K562 (cell line): ENCODE measurements around the gene SYT14. TPM values are rescaled to one million over a fixed set of nuclear protein-coding genes. Genes with fewer than 3 reads are reported as not detected.

Source experiments
- ATAC-seq: fragments of 200-7000 bp; cut with Tn5 transposase; 3 replicates; pipeline ENCODE4 v1.9.1; 2020; ENCODE audit warnings: moderate library complexity
- BruUV-seq: library from RNA; stranded (reverse); fragments of 400-500 nt; replicated peaks from 2 replicates; lab custom pipeline; 2021; lab: Mats Ljungman, UMichigan
- CTCF ChIA-PET: fragments of 300-600 bp; formaldehyde crosslinking; extraction: SDS; loops from one replicate; lab custom pipeline; 2021; ENCODE audit warnings: low intra/inter-chr PET ratio; lab: Yijun Ruan, JAX
- POLR2A ChIA-PET: fragments of 300-600, 350-650 bp; sonication (Branson Sonifier 250); formaldehyde crosslinking; extraction: SDS; loops from one replicate; lab custom pipeline; 2021; ENCODE audit warnings: antibody characterized with exemption, inconsistent platforms; lab: Yijun Ruan, JAX
- DNase-seq, 4 experiments: peaks; one replicate each; pipeline versions ENCODE4 v3.0.0 to v3.0.0-alpha.2; 2011 to 2018; ENCODE audit warnings: low spot score in 3 of 4, mixed read lengths in 3 of 4; ENCODE audit errors: extremely low read depth in 1 of 4
- FAIRE-seq: peaks from 2 replicates; lab custom pipeline; 2011; peaks lifted over from hg19 to GRCh38; lab: Jason Lieb, UNC
- H2AFZ ChIP-seq: 2 replicates; pipeline ENCODE4 v1.6.0; 2011; ENCODE audit warnings: low read depth, low read length, control low read depth, inconsistent platforms
- H3K27ac ChIP-seq: fragments of 200-600 bp; 3 replicates; pipeline ENCODE4 v1.8.0; 2011; ENCODE audit warnings: low read depth, mild to moderate bottlenecking, control low read depth, inconsistent platforms, low read length, moderate library complexity, mixed read lengths; ENCODE audit errors: extremely low read depth
- H3K27me3 ChIP-seq, 2 experiments: fragments of 300-600 bp in 1 of 2; 2 replicates in 1 of 2; 3 replicates in 1 of 2; pipeline versions ENCODE4 v1.6.0 to v1.8.0; 2011; ENCODE audit warnings: inconsistent platforms in 2 of 2, low read length in 2 of 2, mild to moderate bottlenecking in 1 of 2, mixed read lengths in 1 of 2, moderate library complexity in 1 of 2; ENCODE audit not compliant: control insufficient read depth in 2 of 2, insufficient read depth in 2 of 2
- H3K36me3 ChIP-seq: fragments of 300-600 bp; 3 replicates; pipeline ENCODE4 v1.8.0; 2011; ENCODE audit warnings: mild to moderate bottlenecking, low read length, inconsistent platforms; ENCODE audit not compliant: control insufficient read depth, insufficient read depth
- H3K4me1 ChIP-seq, 2 experiments: fragments of 200-600 bp in 1 of 2; replicated peaks in 1 of 2; 2 replicates in 1 of 2; 3 replicates in 1 of 2; pipeline versions ENCODE4 v1.5.1 to v1.8.0; 2011; ENCODE audit warnings: inconsistent platforms in 2 of 2, low read length in 2 of 2, mild to moderate bottlenecking in 1 of 2, mixed read lengths in 1 of 2, moderate library complexity in 1 of 2; ENCODE audit not compliant: control insufficient read depth in 2 of 2, insufficient read depth in 2 of 2
- H3K4me2 ChIP-seq: 2 replicates; pipeline ENCODE4 v1.6.1; 2011; ENCODE audit warnings: low read length, control low read depth, inconsistent platforms, mixed read lengths; ENCODE audit not compliant: insufficient read depth
- H3K4me3 ChIP-seq: fragments of 200-600 bp; sonication (generic), shearing (Covaris generic); 2 replicates; pipeline ENCODE4 v1.5.1; 2016; ENCODE audit warnings: control low read depth, inconsistent platforms
- H3K79me2 ChIP-seq: fragments of 200-600 bp; 3 replicates; pipeline ENCODE4 v1.8.0; 2011; ENCODE audit warnings: low read length, inconsistent platforms; ENCODE audit not compliant: control insufficient read depth, insufficient read depth
- H3K9ac ChIP-seq, 2 experiments: 2 replicates each; pipeline versions ENCODE4 v1.6.0 to v1.6.1; 2011; ENCODE audit warnings: low read depth in 2 of 2, low read length in 2 of 2, control low read depth in 1 of 2, inconsistent platforms in 1 of 2, mild to moderate bottlenecking in 1 of 2, mixed read lengths in 1 of 2; ENCODE audit not compliant: insufficient read depth in 1 of 2
- H3K9me1 ChIP-seq: one replicate; pipeline ENCODE4 v1.6.0; 2011; ENCODE audit warnings: inconsistent platforms, mild to moderate bottlenecking, low read length, moderate library complexity; ENCODE audit not compliant: control insufficient read depth, insufficient read depth
- H3K9me3 ChIP-seq: replicated peaks from 2 replicates; pipeline ENCODE4 v1.5.1; 2011; ENCODE audit warnings: low read depth, low read length, inconsistent platforms; ENCODE audit not compliant: control insufficient read depth, insufficient read depth
- H4K20me1 ChIP-seq: replicated peaks from 2 replicates; pipeline ENCODE4 v1.6.1; 2011; ENCODE audit warnings: low read length, inconsistent platforms, mixed read lengths; ENCODE audit not compliant: control insufficient read depth, insufficient read depth
- CBFB ChIP-seq: sonication (generic); formaldehyde crosslinking; IDR thresholded peaks from 2 replicates; pipeline ENCODE4 v1.4.0; 2020; ENCODE audit warnings: mild to moderate bottlenecking, missing genetic modification reagents
- E2F3 ChIP-seq: fragments of 250-450 bp; sonication (Bioruptor Pico); IDR thresholded peaks from 2 replicates; pipeline ENCODE4 v1.4.0; 2020; ENCODE audit warnings: mild to moderate bottlenecking
- EZH2 ChIP-seq: IDR thresholded peaks from 2 replicates; pipeline ENCODE4 v1.6.1; 2012; ENCODE audit warnings: low read depth, mild to moderate bottlenecking, inconsistent platforms, low read length, borderline replicate concordance
- FOXJ3 ChIP-seq: sonication (generic); formaldehyde crosslinking; IDR thresholded peaks from 2 replicates; pipeline ENCODE4 v1.4.0; 2020; ENCODE audit warnings: mild to moderate bottlenecking, missing genetic modification reagents
- HDAC3 ChIP-seq: fragments of 450-650 bp; IDR thresholded peaks from 2 replicates; pipeline ENCODE4 v1.6.1; 2018; ENCODE audit warnings: borderline replicate concordance, mild to moderate bottlenecking, moderate library complexity; ENCODE audit not compliant: partially characterized antibody
- MAFF ChIP-seq: IDR thresholded peaks from 2 replicates; pipeline ENCODE4 v1.6.1; 2012; ENCODE audit warnings: low read length, improper control_type of control experiment
- RFX1 ChIP-seq: fragments of 450-650 bp; IDR thresholded peaks from 2 replicates; pipeline ENCODE4 v1.6.1; 2016; ENCODE audit warnings: mild to moderate bottlenecking, moderate library complexity
- TCF7L2 ChIP-seq: fragments of 150-350 bp; IDR thresholded peaks from 2 replicates; pipeline ENCODE4 v1.6.1; 2016; ENCODE audit warnings: low read depth, mild to moderate bottlenecking, low read length, moderate library complexity
- ZNF239 ChIP-seq: fragments of 250-450 bp; sonication (Bioruptor Pico); IDR thresholded peaks from 2 replicates; pipeline ENCODE4 v1.4.0; 2020; ENCODE audit warnings: mild to moderate bottlenecking
- ZNF316 ChIP-seq: fragments of 450-650 bp; IDR thresholded peaks from 2 replicates; pipeline ENCODE4 v1.6.1; 2016
- WGBS: fragments of 100-300 bp; shearing (Covaris generic); methylation state at CpG from one replicate; pipeline ENCODE4 v1.1.6; 2016; ENCODE audit warnings: low coverage, mixed read lengths; ENCODE audit not compliant: insufficient coverage; ENCODE audit errors: missing lambda C conversion rate; 5-methylcytosine and 5-hydroxymethylcytosine counted together
- in situ Hi-C: fragments of 300-500 bp; cut with MboI; formaldehyde crosslinking; loops from 4 replicates; pipeline ENCODE4 v1.15.0; 2018; ENCODE audit warnings: inconsistent platforms, mixed read lengths
- intact Hi-C: fragments of 100-400 bp; cut with micrococcal nuclease; formaldehyde crosslinking; loops from 2 replicates; pipeline ENCODE4 v1.14.2; 2022
- polyA plus RNA-seq, 8 experiments: library from polyadenylated mRNA; depleted of rRNA in 4 of 8; stranded (reverse) in 5 of 8; unstranded in 3 of 8; fragments of >200 nt; fragmentation: Nextera tagmentation in 2 of 8; fragmentation: Illumina TruSeq in 1 of 8; extraction: Ambion mirVana in 2 of 8; extraction: Trizol in 1 of 8; gene quantifications; 2 replicates each; pipeline versions ENCODE4 v1.2.1 to v1.2.3, GENCODE V29; 2011 to 2014; ENCODE audit warnings: inconsistent platforms in 1 of 8, missing spikeins in 1 of 8
- total RNA-seq, 7 experiments: library from RNA; depleted of rRNA in 6 of 7; stranded (reverse); fragments of >200 nt in 6 of 7; fragmentation: Illumina TruSeq in 2 of 7; extraction: Trizol in 2 of 7; gene quantifications; 2 replicates each; pipeline versions ENCODE4 v1.2.1 to v1.2.3, GENCODE V29; 2011 to 2021; ENCODE audit warnings: low replicate concordance in 1 of 7
- TF ChIP-seq, protein P1 (sequence below): fragments of 250-450 bp; sonication (Bioruptor Pico); IDR thresholded peaks from 2 replicates; pipeline ENCODE4 v1.8.0; 2022; ENCODE audit warnings: inconsistent platforms, mild to moderate bottlenecking, moderate library complexity, borderline replicate concordance
- TF ChIP-seq, protein P2 (sequence below): fragments of 450-650 bp; IDR thresholded peaks from 2 replicates; pipeline ENCODE4 v1.6.1; 2016; ENCODE audit warnings: low read depth, mild to moderate bottlenecking, moderate library complexity
- TF ChIP-seq, protein P3 (sequence below): fragments of 450-650 bp; formaldehyde crosslinking; IDR thresholded peaks from 2 replicates; pipeline ENCODE4 v1.4.0; 2022; ENCODE audit warnings: missing genetic modification characterization
- TF ChIP-seq, protein P4 (sequence below): fragments of 450-650 bp; formaldehyde crosslinking; IDR thresholded peaks from 2 replicates; pipeline ENCODE4 v1.4.0; 2020; ENCODE audit warnings: mild to moderate bottlenecking

Gene SYT14
- total and polyA plus RNA-seq, 9 of the 15 experiments (the other 6 are each of a cell fraction or from before 2014, with no cell fraction given): 0.01 to 0.04 TPM; not detected in 7

DNA sequence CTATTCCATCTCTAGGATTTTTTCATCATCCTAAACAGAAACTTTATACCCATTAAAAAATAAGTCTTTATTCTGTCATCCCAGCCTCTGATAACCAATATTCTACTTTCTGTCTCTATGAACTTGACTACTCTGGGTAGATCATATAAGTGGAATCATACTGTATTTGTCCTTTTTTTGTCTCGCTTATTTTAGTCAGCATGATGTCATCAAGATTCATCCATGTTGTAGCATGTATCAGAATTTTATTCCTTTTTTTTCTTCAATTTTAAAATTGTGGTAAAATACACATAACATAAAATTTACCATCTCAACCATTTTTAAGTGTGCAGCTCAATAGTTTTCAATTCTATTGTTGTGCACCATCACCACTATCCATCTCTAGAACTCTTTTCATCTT is 90.0 kb downstream of the SYT14 start (continued):
- TF ChIP-seq RFX1: no peak
- no peak for TF ChIP-seq TCF7L2
- no peak for TF ChIP-seq FOXJ3 (CRISPR knock-in tag)
- no peak for TF ChIP-seq HDAC3

DNA sequence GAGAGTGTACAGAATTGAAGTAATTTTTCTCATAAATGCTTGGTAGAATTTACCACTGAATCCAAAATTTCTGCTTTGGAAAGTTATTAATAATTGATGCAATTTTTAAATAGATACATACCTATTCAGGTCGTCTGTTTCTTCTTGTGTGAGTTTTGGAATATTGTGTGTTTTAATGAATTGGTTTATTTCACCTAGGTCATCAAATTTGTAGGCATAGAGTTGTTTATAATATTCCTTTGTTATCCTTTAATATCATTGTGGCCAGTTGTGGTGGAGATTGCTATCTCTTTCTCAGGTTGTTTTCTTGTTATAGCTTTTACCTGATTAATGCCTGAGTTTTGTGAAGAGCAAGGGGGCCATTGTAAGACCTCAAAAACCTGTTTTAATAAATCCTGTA is 93.5 kb downstream of the SYT14 start:
- CTCF ChIA-PET: no interaction called here
- WGBS: 0% methylated on average over 1 of the region's 1 CpG

More for the DNA sequence above, 93.5 kb downstream of the SYT14 start:
- no peak for ATAC-seq
- Histone ChIP-seq H3K27ac (no peak overlapping the region), H4K20me1 (no peaks in the 10 kb centered on the region), H3K9me3 (no peaks in the 10 kb centered on the region), H3K4me1 (no peaks in the 10 kb centered on the region), H2AFZ (no peak overlapping the region), H3K79me2 (no peaks in the 10 kb centered on the region), H3K36me3 (no peaks in the 10 kb centered on the region), H3K9ac (no peak overlapping the region), H3K4me2 (no peak overlapping the region), H3K9me1 (no peaks in the 10 kb centered on the region), H3K27me3 (no peaks in the 10 kb centered on the region), H3K4me3 (no peak overlapping the region)
- no peak for DNase-seq
- in situ Hi-C loops (no loop called here), intact Hi-C loops (no loop called here)
- TF ChIP-seq, protein P1, sequence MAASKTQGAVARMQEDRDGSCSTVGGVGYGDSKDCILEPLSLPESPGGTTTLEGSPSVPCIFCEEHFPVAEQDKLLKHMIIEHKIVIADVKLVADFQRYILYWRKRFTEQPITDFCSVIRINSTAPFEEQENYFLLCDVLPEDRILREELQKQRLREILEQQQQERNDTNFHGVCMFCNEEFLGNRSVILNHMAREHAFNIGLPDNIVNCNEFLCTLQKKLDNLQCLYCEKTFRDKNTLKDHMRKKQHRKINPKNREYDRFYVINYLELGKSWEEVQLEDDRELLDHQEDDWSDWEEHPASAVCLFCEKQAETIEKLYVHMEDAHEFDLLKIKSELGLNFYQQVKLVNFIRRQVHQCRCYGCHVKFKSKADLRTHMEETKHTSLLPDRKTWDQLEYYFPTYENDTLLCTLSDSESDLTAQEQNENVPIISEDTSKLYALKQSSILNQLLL (CRISPR knock-in tag): no peak
- TF ChIP-seq EZH2 (no peak), CBFB (CRISPR knock-in tag) (no peak), ZNF239 (CRISPR knock-in tag) (no peak), E2F3 (no peak), ZNF316 (peak; percentile 28; the same call in 1 of the 2 replicates), MAFF (0 out of 2 replicates have a peak, but pooled peaks have one; percentile 17)
- TF ChIP-seq, protein P2, sequence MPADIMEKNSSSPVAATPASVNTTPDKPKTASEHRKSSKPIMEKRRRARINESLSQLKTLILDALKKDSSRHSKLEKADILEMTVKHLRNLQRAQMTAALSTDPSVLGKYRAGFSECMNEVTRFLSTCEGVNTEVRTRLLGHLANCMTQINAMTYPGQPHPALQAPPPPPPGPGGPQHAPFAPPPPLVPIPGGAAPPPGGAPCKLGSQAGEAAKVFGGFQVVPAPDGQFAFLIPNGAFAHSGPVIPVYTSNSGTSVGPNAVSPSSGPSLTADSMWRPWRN: no peak
- TF ChIP-seq, protein P3, sequence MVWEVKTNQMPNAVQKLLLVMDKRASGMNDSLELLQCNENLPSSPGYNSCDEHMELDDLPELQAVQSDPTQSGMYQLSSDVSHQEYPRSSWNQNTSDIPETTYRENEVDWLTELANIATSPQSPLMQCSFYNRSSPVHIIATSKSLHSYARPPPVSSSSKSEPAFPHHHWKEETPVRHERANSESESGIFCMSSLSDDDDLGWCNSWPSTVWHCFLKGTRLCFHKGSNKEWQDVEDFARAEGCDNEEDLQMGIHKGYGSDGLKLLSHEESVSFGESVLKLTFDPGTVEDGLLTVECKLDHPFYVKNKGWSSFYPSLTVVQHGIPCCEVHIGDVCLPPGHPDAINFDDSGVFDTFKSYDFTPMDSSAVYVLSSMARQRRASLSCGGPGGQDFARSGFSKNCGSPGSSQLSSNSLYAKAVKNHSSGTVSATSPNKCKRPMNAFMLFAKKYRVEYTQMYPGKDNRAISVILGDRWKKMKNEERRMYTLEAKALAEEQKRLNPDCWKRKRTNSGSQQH (CRISPR knock-in tag): no peak
- TF ChIP-seq, protein P4, sequence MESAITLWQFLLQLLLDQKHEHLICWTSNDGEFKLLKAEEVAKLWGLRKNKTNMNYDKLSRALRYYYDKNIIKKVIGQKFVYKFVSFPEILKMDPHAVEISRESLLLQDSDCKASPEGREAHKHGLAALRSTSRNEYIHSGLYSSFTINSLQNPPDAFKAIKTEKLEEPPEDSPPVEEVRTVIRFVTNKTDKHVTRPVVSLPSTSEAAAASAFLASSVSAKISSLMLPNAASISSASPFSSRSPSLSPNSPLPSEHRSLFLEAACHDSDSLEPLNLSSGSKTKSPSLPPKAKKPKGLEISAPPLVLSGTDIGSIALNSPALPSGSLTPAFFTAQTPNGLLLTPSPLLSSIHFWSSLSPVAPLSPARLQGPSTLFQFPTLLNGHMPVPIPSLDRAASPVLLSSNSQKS (CRISPR knock-in tag): no peak
- POLR2A ChIA-PET: interaction anchor here (0.6 kb wide), 1 partner anchor 95 kb away, joined by 3 read pairs; no protein-coding TSS in a partner anchor
- BruUV-seq: no TSS peak
- FAIRE-seq: no peak
